Esophagus squamous epithelium (tissue), 4 donors: ENCODE measurements around the gene CTTNBP2NL.

Source experiments
- CTCF ChIP-seq, 6 experiments: fragments of 450-650 bp in 4 of 6; fragments of 200-600 bp in 2 of 6; sonication (generic) in 2 of 6; IDR thresholded peaks; one replicate each; pipeline ENCODE4 v1.5.1; 2016 to 2019; ENCODE audit warnings: antibody characterized with exemption in 6 of 6, mild to moderate bottlenecking in 4 of 6, moderate library complexity in 4 of 6
- POLR2A ChIP-seq, 4 donors: fragments of 450-650 bp; IDR thresholded peaks; one replicate each; pipeline ENCODE4 v1.6.1; 2017; ENCODE audit warnings: antibody characterized with exemption in 4 of 4, mild to moderate bottlenecking in 4 of 4, moderate library complexity in 3 of 4

DNA sequence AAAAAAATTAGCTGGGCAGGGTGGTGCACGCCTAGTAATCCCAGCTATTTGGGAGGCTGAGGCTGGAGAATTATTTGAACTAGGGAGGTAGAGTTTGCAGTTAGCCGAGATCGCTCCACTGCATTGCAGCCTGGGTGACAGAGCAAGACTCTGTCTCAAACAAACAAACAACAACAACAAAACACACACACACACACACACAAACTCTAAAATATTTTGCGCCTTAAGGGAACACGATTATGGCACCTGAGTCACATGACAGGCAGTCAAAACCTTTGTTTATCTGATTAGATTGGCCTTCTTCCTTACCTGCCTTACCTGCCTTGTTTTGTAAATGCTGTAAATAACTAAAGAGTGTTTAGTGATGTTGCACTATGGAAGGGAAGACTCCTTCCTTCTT, 92.1 kb downstream of the CTTNBP2NL start:
- no peak for TF ChIP-seq CTCF (IDR thresholded peaks at IDR 0.05)
- TF ChIP-seq POLR2A (IDR thresholded peaks at IDR 0.05): no peak
